Measurements from ENCODE around the gene PRR9. TPM values are rescaled to one million over a fixed set of nuclear protein-coding genes. Genes with fewer than 3 reads are reported as not detected.
A peak's percentile ranks its signal among the peaks of the same experiment; 100 is the strongest.

PRR9 gene
- total and polyA plus RNA-seq, 2 of the 8 experiments (the other 6 are each of a cell fraction or from before 2014, with no cell fraction given) = not detected

- no peaks in the 10 kb centered on the region for H3K79me2 ChIP-seq (ENCODE audit: control insufficient read depth in 1 of 2, insufficient read depth in 2 of 2, low read length in 2 of 2)
- peak overlapping the region; percentile 60 to 87 for H3K4me2 ChIP-seq (ENCODE audit: insufficient read depth in 1 of 2, low read depth in 2 of 2, low read length in 2 of 2)
- no peak overlapping the region for H3K56ac ChIP-seq (replicated peaks; ENCODE audit: insufficient read length, low read depth, low read length)
- no peak overlapping the region for H3K18ac ChIP-seq (ENCODE audit: extremely low read depth, low read length)
- no peak overlapping the region for H2BK120ac ChIP-seq (replicated peaks; ENCODE audit: low read depth, low read length)
- H3K23ac ChIP-seq (ENCODE audit: insufficient read length) = no peak overlapping the region
- CTCF ChIA-PET (ENCODE audit: partially characterized antibody) = interaction anchor here (1.3 kb wide), 1 partner anchor 27 kb away, joined by 6 read pairs; no protein-coding TSS in a partner anchor
- peak overlapping the region; percentile 46 to 65 (median 50); a peak in 7 of 8 replicates for H3K4me3 ChIP-seq (ENCODE audit: extremely low read depth in 1 of 4, insufficient read depth in 2 of 4, low read depth in 3 of 4, low read length in 4 of 4)
- H3K27ac ChIP-seq (ENCODE audit: low read depth, low read length) = no peak overlapping the region
- H3K4ac ChIP-seq (replicated peaks; ENCODE audit: insufficient read length, low read depth, low read length) = no peak overlapping the region
- H3K36me3 ChIP-seq (ENCODE audit: control insufficient read depth in 2 of 4, insufficient read depth in 4 of 4, low read length in 3 of 4) = no peaks in the 10 kb centered on the region
- TF ChIP-seq RXRA (IDR thresholded peaks at IDR 0.05; ENCODE audit: insufficient read depth, low read depth, low read length) = no peak
- TF ChIP-seq CHD1 (IDR thresholded peaks at IDR 0.05; ENCODE audit: low read depth, low read length) = no peak
- no peak for TF ChIP-seq JUN (IDR thresholded peaks at IDR 0.05; ENCODE audit: low read depth, low read length)
- TF ChIP-seq FOSL1 (IDR thresholded peaks at IDR 0.05; ENCODE audit: insufficient read depth, low read depth, low read length) = no peak
- TF ChIP-seq SP4 (IDR thresholded peaks at IDR 0.05; ENCODE audit: low read length) = no peak
- TF ChIP-seq CBX8 (IDR thresholded peaks at IDR 0.05; ENCODE audit: borderline replicate concordance, low read depth, low read length) = no peak
- no peak for TF ChIP-seq MAFK (IDR thresholded peaks at IDR 0.05; ENCODE audit: low read depth, low read length)
- no peak for TF ChIP-seq SP2 (IDR thresholded peaks at IDR 0.05; ENCODE audit: low read length)
- TF ChIP-seq BCL11A (IDR thresholded peaks at IDR 0.05; ENCODE audit: low read depth in 2 of 2, low read length in 2 of 2) = no peak
- no peak overlapping the region for H3K14ac ChIP-seq (ENCODE audit: insufficient read length)
- H2AK5ac ChIP-seq (ENCODE audit: low read depth, low read length) = no peak overlapping the region
- H3K9me3 ChIP-seq (ENCODE audit: insufficient read depth in 2 of 2, low read depth in 1 of 2, low read length in 1 of 2) = no peaks in the 10 kb centered on the region
- H3K23me2 ChIP-seq (ENCODE audit: low read depth, low read length) = no peaks in the 10 kb centered on the region
- no peak overlapping the region for H4K5ac ChIP-seq (ENCODE audit: insufficient read length, low read depth, low read length)
- H3K4me1 ChIP-seq (replicated peaks in 1 of 4; ENCODE audit: control insufficient read depth in 3 of 4, insufficient read depth in 4 of 4, low read length in 3 of 4) = 0 out of 7 replicates have a peak, but pooled peaks cover 0 to 3% (median 0%) of the 10 kb centered on the region in 4 experiments
- no peak for DNase-seq (ENCODE audit: low read depth in 1 of 2, low spot score in 2 of 2)
- no peak overlapping the region for H2BK12ac ChIP-seq (ENCODE audit: low read depth, low read length)
- no peak overlapping the region for H2BK5ac ChIP-seq (ENCODE audit: low read depth, low read length)
- 76% methylated on average over 6 of the region's 6 CpGs; no CpG with 5 or more reads in 1 of the 2 experiments for WGBS, 2 experiments (ENCODE audit: extremely low coverage in 1 of 2, insufficient coverage in 1 of 2, insufficient read length in 1 of 2, insufficient replicate concordance in 2 of 2, low coverage in 1 of 2, low lambda C conversion rate in 2 of 2, missing lambda C conversion rate in 1 of 2)
- no peaks in the 10 kb centered on the region for H3K79me1 ChIP-seq (ENCODE audit: low read depth, low read length)
- no peak overlapping the region for H3K9ac ChIP-seq (replicated peaks in 1 of 4; ENCODE audit: extremely low read depth in 1 of 4, low read depth in 3 of 4, low read length in 3 of 4)
- no peak overlapping the region for H2BK15ac ChIP-seq (ENCODE audit: low read length)
- H4K8ac ChIP-seq (ENCODE audit: extremely low read depth, insufficient read depth, low read length) = no peak overlapping the region
- peaks cover 8 to 49% (median 38%) of the 10 kb centered on the region in 4 experiments for H3K27me3 ChIP-seq (replicated peaks in 1 of 4; ENCODE audit: control insufficient read depth in 3 of 4, extremely low read depth in 1 of 4, insufficient read depth in 3 of 4, low read length in 3 of 4)
- POLR2A ChIA-PET (ENCODE audit: partially characterized antibody) = no interaction called here
- no peak for FAIRE-seq
- no peak overlapping the region for H4K91ac ChIP-seq (replicated peaks; ENCODE audit: insufficient read length, low read length)
- no peak overlapping the region for H2BK20ac ChIP-seq (ENCODE audit: low read length)
- no peaks in the 10 kb centered on the region for H4K20me1 ChIP-seq (replicated peaks in 1 of 2; ENCODE audit: control insufficient read depth in 1 of 2, insufficient read depth in 2 of 2, low read length in 2 of 2)
- peak overlapping the region; percentile 67 for H2AFZ ChIP-seq (ENCODE audit: low read length)
These were observed 44.6 kb downstream of the PRR9 start for GRCh38 chr1:153262070-153262366.

Measured in H1 (cell line).